NB4 (cell line): Measurements from ENCODE around the gene KRTAP10-8.

Source experiments
- DNase-seq: peaks from one replicate; pipeline ENCODE4 v3.0.0; 2010; ENCODE audit warnings: low read depth
- H3K4me3 ChIP-seq: one replicate; pipeline ENCODE4 v1.5.1; 2011; ENCODE audit warnings: mild to moderate bottlenecking, low read depth, low read length, moderate library complexity
- CTCF ChIP-seq: IDR thresholded peaks from one replicate; pipeline ENCODE4 v1.5.1; 2012; ENCODE audit warnings: low read depth, low read length
- MAX ChIP-seq: IDR thresholded peaks from 2 replicates; pipeline ENCODE4 v1.6.1; 2011; ENCODE audit warnings: low read depth, low read length
- MYC ChIP-seq: IDR thresholded peaks from 2 replicates; pipeline ENCODE4 v1.6.1; 2011; ENCODE audit warnings: low read depth, low read length
- POLR2A ChIP-seq: IDR thresholded peaks from 2 replicates; pipeline ENCODE4 v1.6.1; 2011; ENCODE audit warnings: mild to moderate bottlenecking; ENCODE audit not compliant: insufficient read length; ENCODE audit errors: extremely low read depth

Gene KRTAP10-8

GRCh38 chr21:44612029-44612486 is at the start of gene KRTAP10-8:
KRTAP10-8 (plus strand) TSS chr21:44612079; CDS start chr21:44612101, 22 bp downstream.
- TF ChIP-seq CTCF: no peak
- TF ChIP-seq POLR2A: no peak
- no peak for TF ChIP-seq MYC
- TF ChIP-seq MAX: no peak
- H3K4me3 ChIP-seq: no peak within 1 kb of the TSS
- DNase-seq: no peak

- no peak for TF ChIP-seq CTCF
- no peak for TF ChIP-seq MAX
- TF ChIP-seq POLR2A: no peak
- TF ChIP-seq MYC: no peak
- no peak overlapping the region for H3K4me3 ChIP-seq
- DNase-seq: no peak
Measured at GRCh38 chr21:44564099-44564498, 47.8 kb upstream of the KRTAP10-8 start.

GRCh38 chr21:44564886-44565598 is 46.8 kb upstream of the KRTAP10-8 start:
- no peak for TF ChIP-seq MAX
- no peak for TF ChIP-seq CTCF
- TF ChIP-seq POLR2A: no peak
- no peak for DNase-seq
- no peak overlapping the region for H3K4me3 ChIP-seq

- no peak for TF ChIP-seq MYC
- DNase-seq: peak; percentile 58
- no peak overlapping the region for H3K4me3 ChIP-seq
Measured at GRCh38 chr21:44566403-44566802, 45.5 kb upstream of the KRTAP10-8 start.

GRCh38 chr21:44567481-44568171 is 44.3 kb upstream of the KRTAP10-8 start:
- no peak for TF ChIP-seq MYC
- no peak for TF ChIP-seq MAX
- DNase-seq: no peak
- H3K4me3 ChIP-seq: no peak overlapping the region

- no peak for TF ChIP-seq POLR2A
- no peak for TF ChIP-seq CTCF
- TF ChIP-seq MAX: no peak
- no peak for TF ChIP-seq MYC
- DNase-seq: no peak
- H3K4me3 ChIP-seq: no peak overlapping the region
Measured at GRCh38 chr21:44568261-44568660, 43.6 kb upstream of the KRTAP10-8 start.
